ENCODE measurements around the gene GAGE12G.
"Not testable (repeated sequence)": the region's sequence is repeated elsewhere in the genome, so short reads cannot be mapped to it uniquely, and the experiment has no call there.

The GAGE12G gene, protein sequence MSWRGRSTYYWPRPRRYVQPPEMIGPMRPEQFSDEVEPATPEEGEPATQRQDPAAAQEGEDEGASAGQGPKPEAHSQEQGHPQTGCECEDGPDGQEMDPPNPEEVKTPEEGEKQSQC

DNA sequence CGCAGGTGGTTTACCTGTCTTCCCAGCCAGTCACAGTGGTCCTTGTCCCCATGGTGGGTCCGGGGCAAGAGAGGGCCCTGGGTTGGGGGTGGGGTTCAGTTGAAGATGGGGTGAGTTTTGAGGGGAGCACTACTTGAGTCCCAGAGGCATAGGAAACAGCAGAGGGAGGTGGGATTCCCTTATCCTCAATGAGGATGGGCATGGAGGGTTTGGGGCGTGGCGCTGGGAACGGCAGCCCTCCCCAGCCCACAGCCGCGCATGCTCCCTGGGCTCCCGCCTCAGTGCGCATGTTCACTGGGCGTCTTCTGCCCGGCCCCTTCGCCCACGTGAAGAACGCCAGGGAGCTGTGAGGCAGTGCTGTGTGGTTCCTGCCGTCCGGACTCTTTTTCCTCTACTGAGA lies at the start of gene GAGE12G:
Gene GAGE12G, plus strand, starts transcription at position 301 of the 400 bp plus-strand sequence. CDS start 1,155 bp downstream, outside the sequence.
- DNase-seq (ENCODE audit: low spot score); H3K27ac ChIP-seq; CTCF ChIA-PET; POLR2A ChIA-PET (ENCODE audit: low non-redundant PET): not testable (repeated sequence)

DNA sequence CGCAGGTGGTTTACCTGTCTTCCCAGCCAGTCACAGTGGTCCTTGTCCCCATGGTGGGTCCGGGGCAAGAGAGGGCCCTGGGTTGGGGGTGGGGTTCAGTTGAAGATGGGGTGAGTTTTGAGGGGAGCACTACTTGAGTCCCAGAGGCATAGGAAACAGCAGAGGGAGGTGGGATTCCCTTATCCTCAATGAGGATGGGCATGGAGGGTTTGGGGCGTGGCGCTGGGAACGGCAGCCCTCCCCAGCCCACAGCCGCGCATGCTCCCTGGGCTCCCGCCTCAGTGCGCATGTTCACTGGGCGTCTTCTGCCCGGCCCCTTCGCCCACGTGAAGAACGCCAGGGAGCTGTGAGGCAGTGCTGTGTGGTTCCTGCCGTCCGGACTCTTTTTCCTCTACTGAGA lies 38.3 kb upstream of the GAGE12G start, which contains the start of gene GAGE12C:
Gene GAGE12C, plus strand, starts transcription at position 301 of the 400 bp plus-strand sequence. CDS start 1,155 bp downstream, outside the sequence.
- H3K27ac ChIP-seq; DNase-seq (ENCODE audit: low spot score); CTCF ChIA-PET; POLR2A ChIA-PET (ENCODE audit: low non-redundant PET): not testable (repeated sequence)

DNA sequence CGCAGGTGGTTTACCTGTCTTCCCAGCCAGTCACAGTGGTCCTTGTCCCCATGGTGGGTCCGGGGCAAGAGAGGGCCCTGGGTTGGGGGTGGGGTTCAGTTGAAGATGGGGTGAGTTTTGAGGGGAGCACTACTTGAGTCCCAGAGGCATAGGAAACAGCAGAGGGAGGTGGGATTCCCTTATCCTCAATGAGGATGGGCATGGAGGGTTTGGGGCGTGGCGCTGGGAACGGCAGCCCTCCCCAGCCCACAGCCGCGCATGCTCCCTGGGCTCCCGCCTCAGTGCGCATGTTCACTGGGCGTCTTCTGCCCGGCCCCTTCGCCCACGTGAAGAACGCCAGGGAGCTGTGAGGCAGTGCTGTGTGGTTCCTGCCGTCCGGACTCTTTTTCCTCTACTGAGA lies 28.8 kb upstream of the GAGE12G start, which contains the start of gene GAGE12D:
Gene GAGE12D, plus strand, starts transcription at position 301 of the 400 bp plus-strand sequence. CDS start 1,155 bp downstream, outside the sequence.
- CTCF ChIA-PET; POLR2A ChIA-PET (ENCODE audit: low non-redundant PET); H3K27ac ChIP-seq; DNase-seq (ENCODE audit: low spot score): not testable (repeated sequence)

DNA sequence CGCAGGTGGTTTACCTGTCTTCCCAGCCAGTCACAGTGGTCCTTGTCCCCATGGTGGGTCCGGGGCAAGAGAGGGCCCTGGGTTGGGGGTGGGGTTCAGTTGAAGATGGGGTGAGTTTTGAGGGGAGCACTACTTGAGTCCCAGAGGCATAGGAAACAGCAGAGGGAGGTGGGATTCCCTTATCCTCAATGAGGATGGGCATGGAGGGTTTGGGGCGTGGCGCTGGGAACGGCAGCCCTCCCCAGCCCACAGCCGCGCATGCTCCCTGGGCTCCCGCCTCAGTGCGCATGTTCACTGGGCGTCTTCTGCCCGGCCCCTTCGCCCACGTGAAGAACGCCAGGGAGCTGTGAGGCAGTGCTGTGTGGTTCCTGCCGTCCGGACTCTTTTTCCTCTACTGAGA lies 19.2 kb upstream of the GAGE12G start, which contains the start of gene GAGE12E:
Gene GAGE12E, plus strand, starts transcription at position 301 of the 400 bp plus-strand sequence. CDS start 1,155 bp downstream, outside the sequence.
- CTCF ChIA-PET; DNase-seq (ENCODE audit: low spot score); H3K27ac ChIP-seq; POLR2A ChIA-PET (ENCODE audit: low non-redundant PET): not testable (repeated sequence)

DNA sequence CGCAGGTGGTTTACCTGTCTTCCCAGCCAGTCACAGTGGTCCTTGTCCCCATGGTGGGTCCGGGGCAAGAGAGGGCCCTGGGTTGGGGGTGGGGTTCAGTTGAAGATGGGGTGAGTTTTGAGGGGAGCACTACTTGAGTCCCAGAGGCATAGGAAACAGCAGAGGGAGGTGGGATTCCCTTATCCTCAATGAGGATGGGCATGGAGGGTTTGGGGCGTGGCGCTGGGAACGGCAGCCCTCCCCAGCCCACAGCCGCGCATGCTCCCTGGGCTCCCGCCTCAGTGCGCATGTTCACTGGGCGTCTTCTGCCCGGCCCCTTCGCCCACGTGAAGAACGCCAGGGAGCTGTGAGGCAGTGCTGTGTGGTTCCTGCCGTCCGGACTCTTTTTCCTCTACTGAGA lies 9.7 kb upstream of the GAGE12G start, which contains the start of gene GAGE12F:
Gene GAGE12F, plus strand, starts transcription at position 301 of the 400 bp plus-strand sequence. CDS start 1,155 bp downstream, outside the sequence.
- H3K27ac ChIP-seq; DNase-seq (ENCODE audit: low spot score); POLR2A ChIA-PET (ENCODE audit: low non-redundant PET); CTCF ChIA-PET: not testable (repeated sequence)

DNA sequence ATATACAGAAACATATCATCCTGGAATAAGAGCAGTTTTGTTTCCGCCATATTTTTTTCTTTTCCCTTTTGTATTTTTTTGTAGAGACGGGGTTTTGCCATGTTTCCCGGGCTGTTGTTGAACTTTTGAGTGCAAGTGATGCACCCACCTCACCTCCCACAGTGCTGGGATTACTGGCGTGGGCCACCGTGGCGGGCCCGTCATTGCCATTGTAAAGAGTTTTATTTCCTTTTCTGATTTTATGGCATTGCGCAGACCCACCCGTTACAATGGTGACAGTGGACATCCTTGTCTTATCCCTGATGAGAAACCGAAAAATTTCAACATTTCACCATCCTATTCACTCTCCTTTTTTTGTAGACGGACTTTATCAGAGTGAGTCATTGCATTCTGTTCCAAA lies 1.5 kb upstream of the GAGE12G start:
- POLR2A ChIA-PET (ENCODE audit: low non-redundant PET); DNase-seq (ENCODE audit: low spot score); H3K27ac ChIP-seq; CTCF ChIA-PET: not testable (repeated sequence)

DNA sequence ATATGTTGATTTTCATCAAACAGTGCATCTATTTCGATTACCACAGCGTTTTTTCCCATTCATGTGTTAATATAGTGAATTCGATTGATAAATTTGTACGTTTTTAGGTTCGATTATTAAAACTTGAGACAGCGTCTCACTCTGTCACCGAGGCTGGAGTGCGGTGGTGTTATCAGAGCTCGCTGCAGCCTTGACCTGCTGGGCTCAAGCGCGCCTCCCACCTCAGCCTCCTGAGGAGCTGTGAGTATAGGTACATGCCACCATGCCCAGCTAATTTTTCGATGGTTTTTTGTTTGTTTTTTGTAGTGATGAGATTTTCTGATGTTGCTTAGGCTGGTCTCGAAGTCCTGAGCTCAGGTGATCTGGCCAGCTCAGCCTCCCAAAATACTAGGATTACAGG lies 1.0 kb upstream of the GAGE12G start:
- CTCF ChIA-PET; DNase-seq (ENCODE audit: low spot score); POLR2A ChIA-PET (ENCODE audit: low non-redundant PET); H3K27ac ChIP-seq: not testable (repeated sequence)

DNA sequence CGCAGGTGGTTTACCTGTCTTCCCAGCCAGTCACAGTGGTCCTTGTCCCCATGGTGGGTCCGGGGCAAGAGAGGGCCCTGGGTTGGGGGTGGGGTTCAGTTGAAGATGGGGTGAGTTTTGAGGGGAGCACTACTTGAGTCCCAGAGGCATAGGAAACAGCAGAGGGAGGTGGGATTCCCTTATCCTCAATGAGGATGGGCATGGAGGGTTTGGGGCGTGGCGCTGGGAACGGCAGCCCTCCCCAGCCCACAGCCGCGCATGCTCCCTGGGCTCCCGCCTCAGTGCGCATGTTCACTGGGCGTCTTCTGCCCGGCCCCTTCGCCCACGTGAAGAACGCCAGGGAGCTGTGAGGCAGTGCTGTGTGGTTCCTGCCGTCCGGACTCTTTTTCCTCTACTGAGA lies 9.4 kb downstream of the GAGE12G start, which contains the start of gene GAGE12H:
Gene GAGE12H, plus strand, starts transcription at position 301 of the 400 bp plus-strand sequence. CDS start 1,155 bp downstream, outside the sequence.
- H3K27ac ChIP-seq; CTCF ChIA-PET; DNase-seq (ENCODE audit: low spot score); POLR2A ChIA-PET (ENCODE audit: low non-redundant PET): not testable (repeated sequence)

DNA sequence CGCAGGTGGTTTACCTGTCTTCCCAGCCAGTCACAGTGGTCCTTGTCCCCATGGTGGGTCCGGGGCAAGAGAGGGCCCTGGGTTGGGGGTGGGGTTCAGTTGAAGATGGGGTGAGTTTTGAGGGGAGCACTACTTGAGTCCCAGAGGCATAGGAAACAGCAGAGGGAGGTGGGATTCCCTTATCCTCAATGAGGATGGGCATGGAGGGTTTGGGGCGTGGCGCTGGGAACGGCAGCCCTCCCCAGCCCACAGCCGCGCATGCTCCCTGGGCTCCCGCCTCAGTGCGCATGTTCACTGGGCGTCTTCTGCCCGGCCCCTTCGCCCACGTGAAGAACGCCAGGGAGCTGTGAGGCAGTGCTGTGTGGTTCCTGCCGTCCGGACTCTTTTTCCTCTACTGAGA lies 19.0 kb downstream of the GAGE12G start, which contains the start of gene GAGE2A:
Gene GAGE2A, plus strand, starts transcription at position 301 of the 400 bp plus-strand sequence. CDS start 1,155 bp downstream, outside the sequence.
- POLR2A ChIA-PET (ENCODE audit: low non-redundant PET); DNase-seq (ENCODE audit: low spot score); CTCF ChIA-PET; H3K27ac ChIP-seq: not testable (repeated sequence)

DNA sequence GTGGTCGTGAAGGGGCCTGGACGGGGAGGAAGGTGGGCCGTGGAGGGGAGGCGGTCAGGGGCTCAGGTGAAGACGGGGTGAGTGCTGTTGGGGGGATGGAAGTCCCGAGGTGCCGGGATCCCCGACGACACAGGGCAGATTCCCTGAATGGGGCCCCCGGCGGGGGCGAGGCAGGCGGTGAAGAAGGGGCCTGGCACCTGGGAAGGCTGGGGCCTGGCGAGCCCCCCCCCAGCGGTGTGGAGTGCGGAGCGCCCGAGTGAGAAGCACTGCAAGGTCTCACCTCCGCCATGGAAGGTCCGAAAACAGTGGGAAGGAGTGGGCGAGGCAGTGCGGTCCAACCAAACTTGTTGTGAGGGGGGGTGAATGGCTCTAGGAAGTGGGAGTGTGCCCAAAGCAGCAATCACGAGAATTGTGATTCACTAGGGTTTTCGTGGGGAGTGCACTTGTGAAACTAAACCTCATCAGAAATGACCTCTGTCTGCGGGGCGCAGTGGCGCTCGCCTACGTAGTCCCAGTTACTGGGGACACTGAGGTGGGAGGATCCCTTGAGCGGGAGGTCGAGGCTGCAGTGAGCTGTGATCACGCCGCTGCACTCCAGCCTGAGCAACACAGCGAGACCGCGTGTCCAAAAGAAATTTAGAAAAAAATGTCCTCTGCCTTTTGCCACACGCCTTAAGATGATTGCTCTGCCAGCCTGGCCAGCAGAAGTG lies 19.7 kb downstream of the GAGE12G start:
- H3K27ac ChIP-seq; POLR2A ChIA-PET (ENCODE audit: low non-redundant PET); CTCF ChIA-PET: not testable (repeated sequence)

DNA sequence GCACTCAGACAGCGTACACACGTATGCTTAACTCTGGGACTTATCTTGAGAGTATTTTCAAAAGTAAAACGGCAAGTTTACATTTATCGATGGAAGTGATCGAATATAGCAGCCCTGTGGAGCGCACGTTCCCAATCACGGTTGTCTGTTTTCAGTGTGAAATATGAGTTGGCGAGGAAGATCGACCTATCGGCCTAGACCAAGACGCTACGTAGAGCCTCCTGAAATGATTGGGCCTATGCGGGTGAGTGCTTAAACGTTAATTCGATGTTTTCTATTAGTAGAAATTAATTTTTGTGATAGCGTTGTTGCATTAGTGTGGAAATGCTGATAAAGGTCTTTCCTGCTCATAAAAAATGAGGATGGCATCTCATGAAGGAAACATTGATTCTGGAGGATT lies 20.3 kb downstream of the GAGE12G start:
- H3K27ac ChIP-seq; DNase-seq (ENCODE audit: low spot score); POLR2A ChIA-PET (ENCODE audit: low non-redundant PET); CTCF ChIA-PET: not testable (repeated sequence)

More for the DNA sequence above, 19.7 kb downstream of the GAGE12G start:
- not testable (repeated sequence) for DNase-seq (ENCODE audit: low spot score)

DNA sequence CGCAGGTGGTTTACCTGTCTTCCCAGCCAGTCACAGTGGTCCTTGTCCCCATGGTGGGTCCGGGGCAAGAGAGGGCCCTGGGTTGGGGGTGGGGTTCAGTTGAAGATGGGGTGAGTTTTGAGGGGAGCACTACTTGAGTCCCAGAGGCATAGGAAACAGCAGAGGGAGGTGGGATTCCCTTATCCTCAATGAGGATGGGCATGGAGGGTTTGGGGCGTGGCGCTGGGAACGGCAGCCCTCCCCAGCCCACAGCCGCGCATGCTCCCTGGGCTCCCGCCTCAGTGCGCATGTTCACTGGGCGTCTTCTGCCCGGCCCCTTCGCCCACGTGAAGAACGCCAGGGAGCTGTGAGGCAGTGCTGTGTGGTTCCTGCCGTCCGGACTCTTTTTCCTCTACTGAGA lies 28.5 kb downstream of the GAGE12G start, which contains the start of gene GAGE1:
Gene GAGE1, plus strand, starts transcription at position 301 of the 400 bp plus-strand sequence. CDS start 1,155 bp downstream, outside the sequence.
- DNase-seq (ENCODE audit: low spot score); CTCF ChIA-PET; H3K27ac ChIP-seq; POLR2A ChIA-PET (ENCODE audit: low non-redundant PET): not testable (repeated sequence)

DNA sequence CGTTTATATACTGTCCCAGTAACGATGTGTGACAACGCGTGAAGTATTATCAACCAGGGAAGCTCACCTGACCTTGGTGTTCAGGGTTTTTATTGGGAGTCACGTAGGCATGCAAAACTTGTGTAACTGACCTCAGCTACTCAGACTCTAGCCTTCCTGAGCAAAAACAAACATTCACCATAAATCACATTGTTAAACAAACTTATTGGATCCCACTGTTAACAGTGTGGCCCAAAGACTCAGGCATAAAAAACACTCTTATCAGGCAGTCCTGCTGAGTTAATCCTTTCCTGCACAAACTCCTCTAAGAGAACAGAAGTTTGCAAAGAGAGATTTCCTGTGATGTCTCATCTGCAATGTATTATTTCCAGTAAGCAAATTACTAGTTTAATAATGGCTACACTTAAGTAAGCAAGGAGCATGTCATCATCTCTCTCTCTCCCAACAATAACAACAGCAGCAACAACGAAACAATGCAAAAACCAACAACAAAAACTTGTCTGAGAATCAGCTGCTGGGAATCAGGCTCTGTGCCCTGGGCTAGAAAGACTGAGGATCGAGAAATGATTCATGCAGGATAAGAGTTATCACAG lies 40.6 kb downstream of the GAGE12G start:
- DNase-seq (ENCODE audit: low spot score): no peak
- TF ChIP-seq, protein P1, sequence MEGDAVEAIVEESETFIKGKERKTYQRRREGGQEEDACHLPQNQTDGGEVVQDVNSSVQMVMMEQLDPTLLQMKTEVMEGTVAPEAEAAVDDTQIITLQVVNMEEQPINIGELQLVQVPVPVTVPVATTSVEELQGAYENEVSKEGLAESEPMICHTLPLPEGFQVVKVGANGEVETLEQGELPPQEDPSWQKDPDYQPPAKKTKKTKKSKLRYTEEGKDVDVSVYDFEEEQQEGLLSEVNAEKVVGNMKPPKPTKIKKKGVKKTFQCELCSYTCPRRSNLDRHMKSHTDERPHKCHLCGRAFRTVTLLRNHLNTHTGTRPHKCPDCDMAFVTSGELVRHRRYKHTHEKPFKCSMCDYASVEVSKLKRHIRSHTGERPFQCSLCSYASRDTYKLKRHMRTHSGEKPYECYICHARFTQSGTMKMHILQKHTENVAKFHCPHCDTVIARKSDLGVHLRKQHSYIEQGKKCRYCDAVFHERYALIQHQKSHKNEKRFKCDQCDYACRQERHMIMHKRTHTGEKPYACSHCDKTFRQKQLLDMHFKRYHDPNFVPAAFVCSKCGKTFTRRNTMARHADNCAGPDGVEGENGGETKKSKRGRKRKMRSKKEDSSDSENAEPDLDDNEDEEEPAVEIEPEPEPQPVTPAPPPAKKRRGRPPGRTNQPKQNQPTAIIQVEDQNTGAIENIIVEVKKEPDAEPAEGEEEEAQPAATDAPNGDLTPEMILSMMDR (conservative IDR thresholded peaks at IDR 0.05; ENCODE audit: low read depth): no peak
- POLR2A ChIA-PET (ENCODE audit: low non-redundant PET): no interaction called here
- H3K27ac ChIP-seq: no peak overlapping the region
- CTCF ChIA-PET: no interaction called here

Measured in RWPE1 (cell line).